ENCODE data around the gene HSPG2.
A peak's percentile ranks its signal among the peaks of the same experiment; 100 is the strongest.

Gene HSPG2

GRCh38 chr1:21878009-21878773 is 58.9 kb downstream of the HSPG2 start:
- no peak for DNase-seq

DNA sequence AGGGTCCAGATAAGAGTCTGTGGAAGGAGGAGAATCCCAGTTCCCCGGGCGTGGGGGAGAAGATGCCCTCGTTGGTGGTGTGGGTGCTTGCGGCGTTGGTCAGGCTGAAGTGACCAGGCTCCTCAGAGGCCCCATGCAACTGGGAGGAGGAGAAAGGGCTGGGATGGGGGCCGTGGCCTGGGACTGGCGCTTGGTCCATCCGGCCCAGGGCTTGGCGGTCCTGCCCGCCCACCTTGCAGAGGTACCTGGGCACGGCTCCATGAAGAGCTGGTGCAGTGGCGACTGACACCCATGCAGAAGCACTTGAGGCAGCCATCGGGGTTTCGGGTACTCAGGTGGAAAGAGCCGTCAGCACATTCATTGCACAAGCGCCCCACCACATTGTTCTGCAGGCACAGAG is 60.8 kb downstream of the HSPG2 start:
- DNase-seq, result no peak

DNA sequence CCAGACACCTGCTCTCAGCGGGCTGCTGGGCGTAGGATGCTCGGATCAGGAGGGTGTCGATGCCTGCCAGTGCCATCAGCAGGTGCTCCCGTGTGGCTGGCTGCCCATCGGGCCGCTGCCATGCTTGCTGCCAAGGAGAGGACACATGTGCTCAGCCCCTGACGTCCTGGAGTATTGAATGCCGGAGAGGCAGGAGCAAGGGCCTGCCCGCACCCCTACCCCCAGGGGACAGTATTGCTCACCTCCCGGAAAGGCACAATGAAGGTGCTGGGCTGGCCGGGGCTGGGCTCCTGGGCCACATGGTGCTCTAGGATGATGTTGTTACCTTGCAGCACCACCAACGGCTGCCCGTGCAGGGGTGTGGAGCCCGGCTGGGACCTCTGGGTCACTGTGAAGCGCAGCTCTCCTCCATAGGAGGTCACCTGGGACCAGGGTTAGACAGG is 61.5 kb downstream of the HSPG2 start:
- no peak for DNase-seq

GRCh38 chr1:21874778-21875547 is 62.1 kb downstream of the HSPG2 start:
- no peak for DNase-seq

DNA sequence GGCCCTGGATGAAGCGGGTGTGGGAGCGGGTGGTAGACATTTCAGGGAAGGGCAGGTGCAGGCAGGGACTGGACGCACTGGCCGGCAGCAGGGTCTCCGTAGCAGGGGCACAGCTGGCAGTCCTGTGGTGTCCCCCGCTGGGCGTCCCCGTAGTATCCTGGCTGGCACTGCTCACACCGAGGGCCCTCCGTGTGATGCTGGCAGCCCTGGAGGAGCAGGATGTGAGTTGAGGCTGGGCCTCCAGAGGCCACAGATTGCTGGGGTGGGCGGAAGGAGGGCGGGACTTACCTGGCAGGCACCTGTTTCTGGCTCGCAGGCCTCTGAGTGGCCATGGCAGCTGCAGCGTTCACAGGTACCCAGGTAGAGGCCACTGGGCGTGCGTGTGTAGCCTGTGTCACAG is 62.8 kb downstream of the HSPG2 start:
- no peak for DNase-seq

DNA sequence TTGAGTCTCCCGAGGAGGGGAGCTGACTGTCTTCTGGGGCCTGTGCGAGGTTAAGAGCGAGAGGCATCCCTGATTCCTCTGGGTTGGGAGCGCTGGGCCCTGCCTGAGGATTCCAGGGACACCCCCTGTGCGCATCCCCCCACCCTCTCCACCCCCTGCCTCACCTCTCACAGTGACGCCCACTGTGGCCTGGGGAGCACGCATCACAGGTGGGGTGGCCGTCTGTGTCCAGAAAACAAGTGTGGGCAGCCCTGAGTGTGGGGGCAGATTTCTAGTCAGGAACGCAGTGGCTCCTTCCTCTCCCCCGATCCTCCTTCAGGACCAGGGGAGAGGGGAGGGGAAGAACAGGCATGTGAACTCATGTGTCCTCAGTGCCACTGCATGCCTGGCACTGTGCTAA is 63.3 kb downstream of the HSPG2 start:
- DNase-seq, result no peak

DNA sequence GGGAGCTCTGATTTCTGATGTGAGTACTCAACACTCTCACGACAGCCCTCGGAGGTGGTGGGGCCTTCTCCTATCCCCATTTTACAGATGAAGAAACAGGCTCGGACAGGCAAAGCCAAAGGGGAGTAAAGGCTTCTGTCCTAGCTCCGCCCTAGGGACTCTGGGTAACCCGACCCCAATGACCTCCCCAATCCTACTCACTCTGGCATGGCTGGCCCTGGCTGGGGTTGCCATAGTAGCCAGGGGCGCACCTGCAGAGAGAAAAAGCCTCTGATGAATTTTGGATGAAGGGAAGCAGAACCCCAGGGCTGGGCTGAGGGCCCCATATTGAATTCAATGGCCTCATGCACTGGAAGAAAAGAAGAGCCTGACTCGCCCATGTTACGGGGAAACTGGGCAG is 63.9 kb downstream of the HSPG2 start:
- DNase-seq, result no peak

- DNase-seq, result no peak
Observed at GRCh38 chr1:21872445-21873079, 64.5 kb downstream of the HSPG2 start.

GRCh38 chr1:21871943-21872342 is 65.2 kb downstream of the HSPG2 start:
- no peak for DNase-seq

GRCh38 chr1:21870611-21871010 is 66.5 kb downstream of the HSPG2 start:
- DNase-seq, result no peak

GRCh38 chr1:21869620-21870121 is 67.4 kb downstream of the HSPG2 start:
- DNase-seq, result no peak

- no peak for DNase-seq
Observed at GRCh38 chr1:21868941-21869454, 68.1 kb downstream of the HSPG2 start.

DNA sequence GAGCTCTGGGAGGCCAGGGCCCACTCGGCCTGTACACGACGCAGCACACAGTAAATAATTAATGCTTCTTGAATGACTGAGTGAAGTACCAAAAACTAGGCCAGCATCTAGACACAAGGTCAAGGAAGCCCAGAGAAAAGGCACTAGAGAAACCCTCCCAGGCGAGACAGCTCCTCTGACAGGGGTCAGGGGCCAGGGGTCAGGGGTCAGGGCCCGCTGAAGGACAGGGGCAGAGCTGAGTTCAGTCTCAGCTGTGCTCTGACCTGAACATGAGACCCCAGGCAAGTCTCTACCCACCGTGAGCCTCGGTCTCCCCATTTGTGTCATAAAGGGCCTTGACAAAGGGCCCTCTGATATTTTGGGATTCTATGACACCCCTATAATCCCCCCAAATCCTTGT is 68.6 kb downstream of the HSPG2 start:
- no peak for DNase-seq

- DNase-seq, result no peak
Observed at GRCh38 chr1:21867451-21867996, 69.6 kb downstream of the HSPG2 start.

GRCh38 chr1:21866707-21867043 is 70.4 kb downstream of the HSPG2 start:
- DNase-seq, result no peak

DNA sequence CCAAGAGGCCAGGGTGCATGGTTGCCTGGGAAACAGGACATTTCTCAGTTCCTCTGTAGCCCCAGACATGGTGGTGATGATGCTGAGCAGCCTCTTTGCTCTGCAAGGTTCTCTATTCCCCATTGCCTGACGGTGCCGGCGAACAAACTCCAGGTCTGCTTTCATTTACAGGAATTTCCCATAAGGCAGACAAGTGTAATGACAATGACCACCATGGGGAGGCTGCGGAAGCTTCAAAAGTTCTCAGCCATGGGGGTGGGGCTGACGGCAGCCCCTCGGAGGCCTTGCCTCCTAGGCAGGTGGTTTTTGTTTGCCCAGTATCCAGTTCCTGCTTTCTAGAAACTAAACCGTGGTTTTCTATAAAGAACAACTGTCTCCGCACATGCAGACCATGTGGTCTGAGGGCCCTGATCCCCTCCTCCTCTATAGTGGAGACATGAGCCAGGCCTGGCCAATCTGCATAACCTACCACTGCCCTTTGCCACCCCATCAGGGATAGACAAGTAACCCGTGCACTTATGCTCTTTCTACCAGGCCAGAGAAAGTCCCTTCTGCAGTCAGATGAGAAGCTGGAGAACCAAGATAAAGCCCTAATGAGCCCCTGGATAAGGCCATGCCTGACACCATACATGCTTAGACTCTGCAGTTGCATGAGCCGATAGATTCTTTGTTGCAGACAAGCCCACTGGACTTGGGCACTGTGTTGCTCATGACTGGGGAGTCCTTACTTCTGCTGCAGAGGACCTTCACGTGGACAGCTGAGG is 71.0 kb downstream of the HSPG2 start:
- peak; percentile 17 for DNase-seq

- DNase-seq, result no peak
Observed at GRCh38 chr1:21865609-21865942, 71.5 kb downstream of the HSPG2 start.

DNA sequence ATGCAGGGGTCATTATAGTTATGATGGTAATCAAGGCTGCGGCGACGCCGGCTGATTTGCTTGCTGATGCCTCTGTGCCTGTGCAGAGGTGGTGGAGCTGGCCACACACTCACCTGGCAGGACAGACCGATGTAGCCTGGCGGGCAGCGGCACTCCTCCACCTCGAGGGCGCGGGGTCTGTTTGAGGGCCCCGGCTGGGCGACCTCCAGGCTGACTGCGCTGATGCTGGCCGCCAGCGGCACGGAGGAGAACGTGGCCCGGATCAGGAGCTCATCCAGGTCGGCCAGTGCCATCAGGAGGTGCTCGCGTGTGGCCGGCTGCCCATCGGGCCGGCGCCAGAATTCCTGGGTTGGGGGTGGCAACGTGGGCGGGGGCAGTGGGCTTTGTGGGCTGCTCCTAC is 72.4 kb downstream of the HSPG2 start:
- no peak for DNase-seq

DNA sequence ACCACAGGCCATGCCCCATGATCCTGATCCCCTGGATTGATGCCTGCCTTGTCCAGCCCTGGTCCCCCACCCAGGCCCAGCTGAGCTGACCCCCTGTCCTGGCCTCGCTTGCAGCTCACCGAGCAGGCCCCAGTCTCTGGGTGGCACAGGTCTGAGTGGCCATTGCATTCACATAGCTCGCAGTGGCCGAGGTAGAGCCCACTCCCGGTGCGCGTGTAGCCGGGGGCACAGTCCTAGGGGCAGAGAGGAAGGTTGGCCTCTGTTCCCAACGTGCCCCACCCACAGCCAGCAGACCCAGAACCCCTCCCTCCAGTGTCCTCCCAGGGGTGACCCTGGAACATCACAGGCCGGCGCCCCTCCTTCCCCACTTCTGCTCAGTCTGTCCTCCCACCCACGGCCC is 73.1 kb downstream of the HSPG2 start:
- no peak for DNase-seq

DNA sequence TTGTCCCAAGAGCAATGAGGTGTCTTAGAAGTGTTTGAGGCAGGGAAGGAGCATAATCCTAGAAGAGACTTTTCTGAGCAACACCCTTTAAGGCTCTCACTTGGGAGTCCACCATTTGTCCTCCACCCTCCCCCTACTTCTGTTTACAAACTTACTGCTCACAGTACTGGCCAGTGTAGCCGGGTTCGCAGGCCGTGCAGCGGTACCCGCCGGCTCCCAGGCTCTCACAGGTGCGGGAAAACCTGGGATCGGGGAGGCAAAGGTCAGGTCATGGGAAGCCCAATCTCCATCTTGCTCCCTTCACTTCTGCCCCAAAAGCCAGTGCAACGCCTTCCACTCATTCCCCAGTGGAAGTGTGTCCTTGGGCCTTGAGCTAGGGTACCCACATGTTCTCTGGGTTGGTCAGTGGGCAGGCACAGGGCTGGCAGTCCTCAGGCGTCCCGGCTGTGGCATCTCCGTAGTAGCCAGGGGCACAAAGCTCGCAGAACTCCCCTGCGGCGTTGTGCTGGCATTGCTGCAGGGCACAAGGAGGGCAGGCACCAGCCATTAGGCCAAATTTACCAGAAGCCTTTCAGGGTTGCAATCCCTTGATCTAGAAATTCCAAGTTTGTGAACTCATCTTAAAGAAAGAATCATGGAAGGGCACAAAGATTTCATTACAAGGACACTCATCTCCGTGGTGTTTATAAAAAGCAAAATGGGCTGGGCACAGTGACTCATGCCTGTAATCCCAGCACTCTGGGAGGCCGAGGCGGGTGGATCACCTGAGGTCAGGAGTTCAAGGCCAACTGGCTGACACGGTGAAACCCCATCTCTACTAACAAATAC is 75.3 kb downstream of the HSPG2 start:
- DNase-seq, result no peak

GRCh38 chr1:21860971-21861370 is 76.1 kb downstream of the HSPG2 start:
- no peak for DNase-seq

GRCh38 chr1:21859669-21860179 is 77.4 kb downstream of the HSPG2 start:
- DNase-seq, result no peak
